HepG2 (cell line): ENCODE data around the gene SH3BP5. TPM values are rescaled to one million over a fixed set of nuclear protein-coding genes. Genes with fewer than 3 reads are reported as not detected.

ENCODE experiments used
- ATAC-seq: fragments of 200-7000 bp; cut with Tn5 transposase; 3 replicates; pipeline ENCODE4 v1.9.1; 2020; ENCODE audit warnings: mild to moderate bottlenecking, moderate library complexity
- BruUV-seq: library from RNA; stranded (reverse); fragments of 400-500 nt; replicated peaks from 2 replicates; lab custom pipeline; 2021; lab: Mats Ljungman, UMichigan
- CTCF ChIA-PET: fragments of 300-600 bp; formaldehyde crosslinking; extraction: SDS; loops from one replicate; lab custom pipeline; 2021; ENCODE audit warnings: low total read pairs, inconsistent platforms, low intra/inter-chr PET ratio; lab: Yijun Ruan, JAX
- POLR2A ChIA-PET: fragments of 350-600 bp; sonication (Branson Sonifier 250); formaldehyde crosslinking; loops from one replicate; lab custom pipeline; 2020; ENCODE audit warnings: antibody characterized with exemption, inconsistent platforms; lab: Yijun Ruan, JAX
- DNase-seq: peaks from one replicate; pipeline ENCODE4 v3.0.0-alpha.2; 2015; ENCODE audit warnings: low spot score
- FAIRE-seq: peaks from 3 replicates; lab custom pipeline; 2011; peaks lifted over from hg19 to GRCh38; lab: Jason Lieb, UNC
- H2AFZ ChIP-seq: one replicate; pipeline ENCODE4 v1.6.1; 2011; ENCODE audit warnings: low read length, inconsistent platforms
- H3K27ac ChIP-seq: fragments of 300-600 bp; 3 replicates; pipeline ENCODE4 v1.8.0; 2011; ENCODE audit warnings: mixed run types, mild to moderate bottlenecking, mixed read lengths, low read length, inconsistent platforms; ENCODE audit not compliant: insufficient read depth; ENCODE audit errors: extremely low read length
- H3K27me3 ChIP-seq, 2 experiments: fragments of 200-600 bp in 1 of 2; 2 replicates in 1 of 2; 3 replicates in 1 of 2; pipeline versions ENCODE4 v1.6.0 to v1.8.0; 2011; ENCODE audit warnings: low read length in 2 of 2, mild to moderate bottlenecking in 2 of 2, moderate library complexity in 2 of 2, inconsistent platforms in 1 of 2; ENCODE audit not compliant: insufficient read depth in 2 of 2, control insufficient read depth in 1 of 2
- H3K36me3 ChIP-seq, 2 experiments: fragments of 200-600 bp in 1 of 2; replicated peaks in 1 of 2; 2 replicates in 1 of 2; 3 replicates in 1 of 2; pipeline versions ENCODE4 v1.5.1 to v1.8.0; 2011; ENCODE audit warnings: low read length in 2 of 2, inconsistent platforms in 1 of 2; ENCODE audit not compliant: insufficient read depth in 2 of 2, control insufficient read depth in 1 of 2
- H3K4me1 ChIP-seq: 2 replicates; pipeline ENCODE4 v1.5.1; 2012; ENCODE audit warnings: low read length, inconsistent platforms; ENCODE audit not compliant: insufficient read depth
- H3K4me2 ChIP-seq: 2 replicates; pipeline ENCODE4 v1.6.0; 2011; ENCODE audit warnings: low read depth, low read length, inconsistent platforms
- H3K4me3 ChIP-seq, 3 experiments: fragments of 200-600 bp in 1 of 3; sonication (generic), shearing (Covaris generic) in 1 of 3; replicated peaks in 1 of 3; 2 replicates each; pipeline ENCODE4 v1.5.1; 2011 to 2016; ENCODE audit warnings: low read length in 3 of 3, inconsistent platforms in 2 of 3, low read depth in 2 of 3, mild to moderate bottlenecking in 2 of 3, control low read depth in 1 of 3, mixed read lengths in 1 of 3; ENCODE audit not compliant: insufficient read depth in 1 of 3
- H3K79me2 ChIP-seq: one replicate; pipeline ENCODE4 v1.6.1; 2011; ENCODE audit warnings: low read length, inconsistent platforms; ENCODE audit not compliant: insufficient read depth
- H3K9ac ChIP-seq: 2 replicates; pipeline ENCODE4 v1.6.0; 2011; ENCODE audit warnings: mild to moderate bottlenecking, low read depth, low read length, inconsistent platforms; ENCODE audit not compliant: insufficient read depth
- H3K9me3 ChIP-seq: 2 replicates; pipeline ENCODE4 v1.5.1; 2012; ENCODE audit warnings: mild to moderate bottlenecking, low read length
- H4K20me1 ChIP-seq: 2 replicates; pipeline ENCODE4 v1.6.0; 2011; ENCODE audit warnings: inconsistent platforms, mild to moderate bottlenecking, low read length, moderate library complexity; ENCODE audit not compliant: insufficient read depth
- GPN1 ChIP-seq: sonication (generic); formaldehyde crosslinking; IDR thresholded peaks from 2 replicates; pipeline ENCODE4 v1.5.1; 2020; ENCODE audit warnings: missing genetic modification reagents, borderline replicate concordance
- MAFG ChIP-seq: sonication (generic); formaldehyde crosslinking; IDR thresholded peaks from 2 replicates; pipeline ENCODE4 v1.5.1; 2020; ENCODE audit warnings: mild to moderate bottlenecking, missing genetic modification reagents
- RFX3 ChIP-seq: IDR thresholded peaks from 2 replicates; pipeline ENCODE4 v1.6.1; 2016; ENCODE audit warnings: missing biosample characterization, missing genetic modification reagents
- RXRA ChIP-seq: sonication (generic); formaldehyde crosslinking; IDR thresholded peaks from 2 replicates; pipeline ENCODE4 v1.5.1; 2020; ENCODE audit warnings: missing genetic modification reagents
- TBP ChIP-seq: sonication (generic); formaldehyde crosslinking; IDR thresholded peaks from 2 replicates; pipeline ENCODE4 v1.5.0; 2020; ENCODE audit warnings: missing genetic modification reagents
- TEAD2 ChIP-seq: sonication (generic); formaldehyde crosslinking; IDR thresholded peaks from 2 replicates; pipeline ENCODE4 v1.9.0; 2021; ENCODE audit warnings: missing genetic modification reagents
- ZC3H4 ChIP-seq: sonication (generic); formaldehyde crosslinking; IDR thresholded peaks from 2 replicates; pipeline ENCODE4 v1.4.0; 2020; ENCODE audit warnings: missing genetic modification reagents, borderline replicate concordance
- ZFP90 ChIP-seq: sonication (generic); formaldehyde crosslinking; IDR thresholded peaks from 2 replicates; pipeline ENCODE4 v1.8.0; 2022; ENCODE audit warnings: missing genetic modification reagents, mild to moderate bottlenecking, inconsistent platforms, borderline replicate concordance
- ZNF543 ChIP-seq: sonication (generic); formaldehyde crosslinking; IDR thresholded peaks from 2 replicates; pipeline ENCODE4 v1.4.0; 2020; ENCODE audit warnings: mild to moderate bottlenecking, missing genetic modification reagents
- ZNF850 ChIP-seq: sonication (generic); formaldehyde crosslinking; conservative IDR thresholded peaks from 2 replicates; pipeline ENCODE4 v1.9.0; 2021; ENCODE audit warnings: mild to moderate bottlenecking, missing genetic modification reagents
- WGBS: methylation state at CpG from one replicate; pipeline ENCODE4 v1.1.6; 2017; ENCODE audit warnings: low lambda C conversion rate; 5-methylcytosine and 5-hydroxymethylcytosine counted together
- in situ Hi-C: cut with HindIII; loops from 2 replicates; pipeline ENCODE4 v1.10.0; 2017; ENCODE audit warnings: low pct_unique_long_range_greater_than_20kb; ENCODE audit not compliant: extremely low pct_ligation_motif_present
- intact Hi-C: fragments of 100-400 bp; cut with micrococcal nuclease; formaldehyde crosslinking; loops from one replicate; pipeline ENCODE4 v1.10.0; 2022; ENCODE audit not compliant: unreplicated experiment
- polyA plus RNA-seq, 8 experiments: library from polyadenylated mRNA; depleted of rRNA in 3 of 8; stranded (reverse) in 7 of 8; unstranded in 1 of 8; fragments of >200 nt; fragmentation: Illumina TruSeq in 4 of 8; extraction: Trizol in 4 of 8; gene quantifications; 2 replicates each; pipeline versions ENCODE4 v1.2.1 to v1.2.3, GENCODE V29; 2011 to 2016; ENCODE audit warnings: low read depth in 4 of 8, missing spikeins in 1 of 8, mixed read lengths in 1 of 8; ENCODE audit not compliant: insufficient read depth in 1 of 8
- total RNA-seq, 5 experiments: library from RNA; depleted of rRNA; stranded (reverse); fragments of >200 nt; fragmentation: Illumina TruSeq; extraction: Trizol; gene quantifications; 2 replicates each; pipeline ENCODE4 v1.2.3, GENCODE V29; 2016; ENCODE audit warnings: low read depth in 1 of 5
- TF ChIP-seq, protein P1 (sequence below): IDR thresholded peaks from 2 replicates; pipeline ENCODE4 v1.6.1; 2016; ENCODE audit warnings: mild to moderate bottlenecking, missing biosample characterization, missing genetic modification reagents
- TF ChIP-seq, protein P2 (sequence below), 2 experiments: sonication (generic) in 1 of 2; formaldehyde crosslinking in 1 of 2; IDR thresholded peaks; 2 replicates each; pipeline versions ENCODE4 v1.5.1 to v1.6.1; 2011 to 2020; ENCODE audit warnings: borderline replicate concordance in 1 of 2, low read depth in 1 of 2, low read length in 1 of 2, mild to moderate bottlenecking in 1 of 2, missing genetic modification reagents in 1 of 2, moderate library complexity in 1 of 2

The SH3BP5 gene
- total and polyA plus RNA-seq, 2 of the 13 experiments (the other 11 are each of a cell fraction or from before 2014, with no cell fraction given) = 0.09 to 0.16 TPM

DNA sequence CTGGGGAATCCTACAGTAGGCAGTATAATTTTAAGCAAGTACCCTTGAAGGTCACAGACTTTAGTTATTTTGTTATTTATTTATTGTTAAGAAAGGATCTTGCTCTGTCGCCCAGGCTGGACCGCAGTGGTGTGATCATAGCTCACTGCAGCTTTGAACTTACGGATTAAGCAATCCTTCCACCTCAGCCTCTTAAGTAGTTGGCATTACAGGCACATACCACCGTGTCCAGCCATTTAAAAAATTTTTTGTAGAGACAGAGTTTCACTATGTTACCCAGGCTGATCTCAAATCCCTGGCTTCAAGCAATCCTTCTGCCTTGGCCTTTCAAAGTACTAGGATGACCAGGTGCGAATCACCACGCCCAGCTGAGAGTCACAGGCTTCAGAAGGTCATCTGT, 22.1 kb upstream of the SH3BP5 start:
- intact Hi-C loops = no loop called here
- Histone ChIP-seq H3K79me2 (no peaks in the 10 kb centered on the region), H3K4me3 (no peak overlapping the region), H3K27me3 (no peaks in the 10 kb centered on the region), H2AFZ (no peak overlapping the region), H3K27ac (no peak overlapping the region), H4K20me1 (no peaks in the 10 kb centered on the region), H3K36me3 (no peaks in the 10 kb centered on the region), H3K4me2 (no peak overlapping the region), H3K4me1 (peaks cover 7% of the 10 kb centered on the region; the same call in 1 of the 2 replicates), H3K9ac (no peak overlapping the region), H3K9me3 (no peaks in the 10 kb centered on the region)
- TF ChIP-seq ZNF850 (CRISPR knock-in tag) = no peak
- TF ChIP-seq ZFP90 (CRISPR knock-in tag) = no peak
- TF ChIP-seq, protein P1, sequence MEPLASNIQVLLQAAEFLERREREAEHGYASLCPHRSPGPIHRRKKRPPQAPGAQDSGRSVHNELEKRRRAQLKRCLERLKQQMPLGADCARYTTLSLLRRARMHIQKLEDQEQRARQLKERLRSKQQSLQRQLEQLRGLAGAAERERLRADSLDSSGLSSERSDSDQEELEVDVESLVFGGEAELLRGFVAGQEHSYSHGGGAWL = no peak
- TF ChIP-seq, protein P2, sequence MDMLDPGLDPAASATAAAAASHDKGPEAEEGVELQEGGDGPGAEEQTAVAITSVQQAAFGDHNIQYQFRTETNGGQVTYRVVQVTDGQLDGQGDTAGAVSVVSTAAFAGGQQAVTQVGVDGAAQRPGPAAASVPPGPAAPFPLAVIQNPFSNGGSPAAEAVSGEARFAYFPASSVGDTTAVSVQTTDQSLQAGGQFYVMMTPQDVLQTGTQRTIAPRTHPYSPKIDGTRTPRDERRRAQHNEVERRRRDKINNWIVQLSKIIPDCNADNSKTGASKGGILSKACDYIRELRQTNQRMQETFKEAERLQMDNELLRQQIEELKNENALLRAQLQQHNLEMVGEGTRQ (IDR thresholded peaks at IDR 0.05; ENCODE audit: low read depth, low read length) = no peak
- TF ChIP-seq, protein P2 (CRISPR knock-in tag; IDR thresholded peaks at IDR 0.05; ENCODE audit: borderline replicate concordance) = no peak
- TF ChIP-seq TEAD2 (CRISPR knock-in tag) = no peak
- no peak for TF ChIP-seq ZNF543 (CRISPR knock-in tag)
- TF ChIP-seq MAFG (CRISPR knock-in tag) = no peak
- TF ChIP-seq TBP (CRISPR knock-in tag) = no peak
- no peak for TF ChIP-seq RXRA
- TF ChIP-seq GPN1 = no peak
- no peak for TF ChIP-seq ZC3H4
- TF ChIP-seq RFX3 (CRISPR knock-in tag) = no peak
- in situ Hi-C loops = no loop called here
- FAIRE-seq (no peak), ATAC-seq (no peak), DNase-seq (no peak)
- BruUV-seq = no TSS peak
- WGBS = 45% methylated on average over 6 of the region's 6 CpGs
- ChIA-PET POLR2A (no interaction called here), CTCF (no interaction called here)
